Neural crest cell (in vitro differentiated cells): Measurements from ENCODE around the gene HK2. TPM values are rescaled to one million over a fixed set of nuclear protein-coding genes. Genes with fewer than 3 reads are reported as not detected.

Source experiments
- DNase-seq: peaks from one replicate; pipeline ENCODE4 v3.0.0; 2021; ENCODE audit warnings: low read depth, mixed read lengths, low spot score
- H3K27ac Mint-ChIP-seq: one replicate; pipeline ENCODE4 v1.8.0; 2021; ENCODE audit warnings: mild to moderate bottlenecking, mixed read lengths; ENCODE audit not compliant: unreplicated experiment
- H3K27me3 Mint-ChIP-seq: 2 replicates; pipeline ENCODE4 v1.8.0; 2021; ENCODE audit warnings: low read depth, mild to moderate bottlenecking, mixed read lengths
- H3K36me3 Mint-ChIP-seq: 2 replicates; pipeline ENCODE4 v1.8.0; 2021; ENCODE audit warnings: low read depth, mild to moderate bottlenecking, mixed read lengths
- H3K4me1 Mint-ChIP-seq: 2 replicates; pipeline ENCODE4 v1.8.0; 2021; ENCODE audit warnings: mixed read lengths
- H3K4me3 Mint-ChIP-seq: one replicate; pipeline ENCODE4 v1.8.0; 2021; ENCODE audit warnings: mild to moderate bottlenecking, mixed read lengths
- H3K9me3 Mint-ChIP-seq: 2 replicates; pipeline ENCODE4 v1.8.0; 2021; ENCODE audit warnings: mixed read lengths
- CTCF ChIP-seq: fragments of 200-600 bp; sonication (generic); conservative IDR thresholded peaks from 2 replicates; pipeline ENCODE4 v1.5.0; 2021; ENCODE audit warnings: antibody characterized with exemption, mild to moderate bottlenecking
- total RNA-seq: library from RNA; stranded (reverse); gene quantifications from 2 replicates; pipeline ENCODE4 v1.2.1, GENCODE V29; 2021

The HK2 gene
- total RNA-seq, 1 donor from 2014 or later: 40.1 TPM

- Mint-ChIP-seq H3K4me3 (no peak overlapping the region), H3K9me3 (no peaks in the 10 kb centered on the region), H3K27ac (no peak overlapping the region), H3K27me3 (no peaks in the 10 kb centered on the region), H3K36me3 (no peaks in the 10 kb centered on the region), H3K4me1 (no peaks in the 10 kb centered on the region)
- no peak for DNase-seq
- TF ChIP-seq CTCF: no peak
Measured at GRCh38 chr2:74937221-74937880, 103.4 kb downstream of the HK2 start.

- DNase-seq: no peak
- H3K9me3 Mint-ChIP-seq: no peaks in the 10 kb centered on the region
- no peaks in the 10 kb centered on the region for H3K4me1 Mint-ChIP-seq
- H3K36me3 Mint-ChIP-seq: no peaks in the 10 kb centered on the region
- no peak overlapping the region for H3K27ac Mint-ChIP-seq
- H3K27me3 Mint-ChIP-seq: no peaks in the 10 kb centered on the region
- H3K4me3 Mint-ChIP-seq: no peak overlapping the region
- no peak for TF ChIP-seq CTCF
Measured at GRCh38 chr2:74938264-74938663, 104.3 kb downstream of the HK2 start.

DNA sequence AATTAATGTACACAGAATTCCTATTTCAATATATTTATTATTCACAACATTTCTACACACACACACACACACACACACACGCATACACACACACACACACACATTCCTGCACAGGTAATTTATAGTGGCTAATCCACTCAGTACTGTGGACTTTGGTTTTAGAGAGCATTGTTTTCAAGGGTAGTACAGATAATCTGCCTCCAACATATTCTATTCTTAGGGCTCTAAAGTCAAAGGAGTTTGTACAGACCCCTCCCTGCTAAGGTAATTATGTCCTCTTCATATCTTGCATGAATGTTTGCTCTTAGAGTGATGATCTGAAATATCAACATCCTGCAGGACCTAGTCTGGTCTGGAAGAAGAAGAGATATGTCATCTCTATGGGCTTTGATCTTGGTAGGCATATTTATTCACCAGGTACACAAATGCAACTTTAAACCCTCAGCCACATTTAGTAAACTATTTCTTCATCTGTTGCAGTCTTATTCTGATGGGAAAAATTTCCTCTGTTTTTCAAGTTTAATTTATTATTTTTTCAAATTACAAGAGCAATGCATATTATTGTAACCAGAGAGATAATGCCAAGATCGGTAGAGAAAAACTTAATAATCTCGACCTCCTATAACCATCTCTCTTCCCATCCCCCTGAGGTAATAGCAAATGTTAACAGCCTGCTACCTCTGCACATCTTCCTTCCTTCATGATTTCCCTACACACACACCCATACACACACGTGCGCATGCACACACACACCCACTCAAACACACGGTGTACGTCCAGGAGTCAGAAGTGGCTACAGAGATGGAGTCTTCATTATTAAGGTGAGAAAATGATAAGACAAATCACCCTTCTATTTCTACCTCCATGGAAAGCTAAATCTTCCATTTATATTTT is 106.2 kb downstream of the HK2 start:
- Mint-ChIP-seq H3K4me3 (no peak overlapping the region), H3K9me3 (no peaks in the 10 kb centered on the region), H3K27ac (no peak overlapping the region), H3K4me1 (no peaks in the 10 kb centered on the region), H3K27me3 (no peaks in the 10 kb centered on the region), H3K36me3 (peaks cover 4% of the 10 kb centered on the region)
- DNase-seq: no peak
- no peak for TF ChIP-seq CTCF

DNA sequence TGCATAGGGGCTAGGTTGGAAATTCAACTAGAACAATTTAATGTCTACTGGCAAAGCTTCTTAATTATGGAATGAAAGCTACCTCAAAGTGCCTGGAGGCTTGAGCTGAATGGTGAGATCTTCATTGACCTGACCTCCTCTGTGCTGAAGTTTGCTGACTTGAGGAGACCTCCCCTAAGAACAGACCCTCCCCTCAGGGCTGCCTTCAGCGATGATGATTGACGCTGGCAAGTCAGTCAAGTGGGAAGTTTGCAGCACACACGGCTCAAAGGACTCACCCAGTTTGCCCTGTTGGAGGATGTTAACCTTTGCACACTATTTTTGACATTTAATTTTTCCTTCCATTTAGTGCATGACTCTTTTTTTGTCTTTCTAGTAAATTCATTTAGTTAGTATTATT is 107.4 kb downstream of the HK2 start:
- peaks cover 4% of the 10 kb centered on the region for H3K36me3 Mint-ChIP-seq
- DNase-seq: no peak
- no peaks in the 10 kb centered on the region for H3K27me3 Mint-ChIP-seq
- TF ChIP-seq CTCF: no peak
- no peak overlapping the region for H3K4me3 Mint-ChIP-seq
- H3K9me3 Mint-ChIP-seq: no peaks in the 10 kb centered on the region
- no peak overlapping the region for H3K27ac Mint-ChIP-seq
- no peaks in the 10 kb centered on the region for H3K4me1 Mint-ChIP-seq

DNA sequence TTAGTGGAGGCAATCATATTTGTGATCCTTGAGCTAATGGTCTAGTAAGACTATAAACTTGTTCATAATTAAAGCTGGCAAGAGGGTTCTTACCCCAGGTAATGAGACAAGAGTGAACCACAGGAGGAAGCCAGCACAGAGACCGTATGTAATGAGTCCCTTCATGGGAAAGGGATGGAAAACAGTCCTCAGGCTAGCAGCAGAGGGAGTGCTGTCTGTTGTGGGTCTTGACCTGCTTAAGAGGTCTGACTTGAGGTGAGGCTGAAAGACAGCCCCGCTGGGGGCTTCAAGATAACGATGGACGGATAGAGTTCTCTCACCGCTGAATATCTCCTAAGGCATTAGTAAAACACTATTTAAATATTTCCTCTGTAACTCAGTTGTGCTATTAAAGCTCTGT is 108.3 kb downstream of the HK2 start:
- Mint-ChIP-seq H3K27me3 (no peaks in the 10 kb centered on the region), H3K4me1 (no peaks in the 10 kb centered on the region), H3K36me3 (peaks cover 4% of the 10 kb centered on the region), H3K4me3 (no peak overlapping the region), H3K9me3 (no peaks in the 10 kb centered on the region), H3K27ac (no peak overlapping the region)
- no peak for DNase-seq
- no peak for TF ChIP-seq CTCF

Other genes starting within 250 kb of the HK2 start
- 0.45 and 0.77 TPM in 2 replicates for gene M1AP, start 185.8 kb upstream of the HK2 start, total RNA-seq
- gene SEMA4F, start 179.9 kb upstream of the HK2 start, total RNA-seq: 11.0 and 12.4 TPM in 2 replicates
- gene POLE4, start 124.5 kb downstream of the HK2 start, total RNA-seq: 49.3 and 49.6 TPM in 2 replicates